GM23338 (cell line): ENCODE measurements around the gene THRB. TPM values are rescaled to one million over a fixed set of nuclear protein-coding genes. Genes with fewer than 3 reads are reported as not detected.

ENCODE experiments used
- ATAC-seq: fragments of 200-7000 bp; cut with Tn5 transposase; 3 replicates; pipeline ENCODE4 v1.9.1; 2020
- DNase-seq: peaks from one replicate; pipeline ENCODE4 v3.0.0-alpha.2; 2015; ENCODE audit warnings: low spot score
- H2AFZ ChIP-seq: fragments of 200-600 bp; sonication (generic); 2 replicates; pipeline ENCODE4 v1.8.0; 2016; ENCODE audit warnings: antibody characterized with exemption, mild to moderate bottlenecking, moderate library complexity
- H3F3A ChIP-seq: fragments of 200-600 bp; sonication (generic); replicated peaks from 2 replicates; pipeline ENCODE4 v1.8.0; 2017; ENCODE audit warnings: antibody characterized with exemption, mixed run types, low read depth
- H3K27ac ChIP-seq: fragments of 200-600 bp; sonication (generic); 2 replicates; pipeline ENCODE4 v1.6.1; 2016; ENCODE audit warnings: low read depth
- H3K27me3 ChIP-seq: fragments of 200-600 bp; sonication (generic); 2 replicates; pipeline ENCODE4 v1.8.0; 2016; ENCODE audit warnings: mild to moderate bottlenecking, mixed run types, moderate library complexity; ENCODE audit not compliant: insufficient read depth
- H3K36me3 ChIP-seq: fragments of 200-600 bp; sonication (generic); 2 replicates; pipeline ENCODE4 v1.8.0; 2016; ENCODE audit warnings: mild to moderate bottlenecking; ENCODE audit not compliant: insufficient read depth
- H3K4me1 ChIP-seq: fragments of 200-600 bp; sonication (generic); 2 replicates; pipeline ENCODE4 v1.8.0; 2016; ENCODE audit warnings: mild to moderate bottlenecking, moderate library complexity; ENCODE audit not compliant: insufficient read depth
- H3K4me2 ChIP-seq: fragments of 200-600 bp; sonication (generic); 2 replicates; pipeline ENCODE4 v1.7.1; 2017; ENCODE audit warnings: mixed run types
- H3K4me3 ChIP-seq: fragments of 200-600 bp; sonication (generic); 2 replicates; pipeline ENCODE4 v1.6.1; 2016; ENCODE audit warnings: mixed run types
- H3K79me2 ChIP-seq: fragments of 200-600 bp; sonication (generic); replicated peaks from 2 replicates; pipeline ENCODE4 v1.8.0; 2017; ENCODE audit warnings: mild to moderate bottlenecking; ENCODE audit not compliant: insufficient read depth
- H3K9me2 ChIP-seq: fragments of 200-600 bp; sonication (generic); 2 replicates; pipeline ENCODE4 v1.8.0; 2017; ENCODE audit not compliant: insufficient read depth
- H4K20me1 ChIP-seq: fragments of 200-600 bp; sonication (generic); replicated peaks from 2 replicates; pipeline ENCODE4 v1.8.0; 2017; ENCODE audit warnings: mild to moderate bottlenecking; ENCODE audit not compliant: insufficient read depth
- H3K27ac Mint-ChIP-seq: 2 replicates; pipeline ENCODE4 v1.8.0; 2020; ENCODE audit warnings: inconsistent platforms, mild to moderate bottlenecking, moderate library complexity, mixed read lengths
- H3K27me3 Mint-ChIP-seq: 3 replicates; pipeline ENCODE4 v1.8.0; 2022; ENCODE audit warnings: low read depth, mild to moderate bottlenecking, moderate library complexity, mixed read lengths, inconsistent platforms; ENCODE audit not compliant: insufficient read depth, poor library complexity
- H3K36me3 Mint-ChIP-seq: 3 replicates; pipeline ENCODE4 v1.8.0; 2021; ENCODE audit warnings: low read depth, mild to moderate bottlenecking, inconsistent platforms, moderate library complexity, mixed read lengths
- H3K4me1 Mint-ChIP-seq: 3 replicates; pipeline ENCODE4 v1.8.0; 2020; ENCODE audit warnings: mild to moderate bottlenecking, inconsistent platforms, mixed read lengths
- H3K4me3 Mint-ChIP-seq: 3 replicates; pipeline ENCODE4 v1.8.0; 2021; ENCODE audit warnings: moderate library complexity, mild to moderate bottlenecking, inconsistent platforms, mixed read lengths
- H3K9me3 Mint-ChIP-seq: 3 replicates; pipeline ENCODE4 v1.8.0; 2020; ENCODE audit warnings: moderate library complexity, mild to moderate bottlenecking, inconsistent platforms, mixed read lengths
- EZH2 ChIP-seq: fragments of 200-600 bp; sonication (generic); IDR thresholded peaks from one replicate; pipeline ENCODE4 v1.8.0; 2017; ENCODE audit warnings: antibody characterized with exemption, mild to moderate bottlenecking, low read depth; ENCODE audit not compliant: unreplicated experiment
- JUNB ChIP-seq: IDR thresholded peaks from one replicate; pipeline ENCODE4 v1.6.1; 2016; ENCODE audit warnings: antibody characterized with exemption; ENCODE audit not compliant: unreplicated experiment
- POLR2AphosphoS5 ChIP-seq: IDR thresholded peaks from 2 replicates; pipeline ENCODE4 v1.6.1; 2016; ENCODE audit warnings: antibody characterized with exemption, low read depth
- REST ChIP-seq: IDR thresholded peaks from one replicate; pipeline ENCODE4 v1.6.1; 2018; ENCODE audit warnings: antibody characterized with exemption; ENCODE audit not compliant: unreplicated experiment
- ZNF331 ChIP-seq: fragments of 250-450 bp; sonication (Bioruptor Pico); IDR thresholded peaks from 2 replicates; pipeline ENCODE4 v1.5.0; 2020; ENCODE audit warnings: low read depth, mild to moderate bottlenecking, moderate library complexity
- polyA plus RNA-seq: library from polyadenylated mRNA; unstranded; fragments of >200 nt; fragmentation: Nextera tagmentation; extraction: Ambion mirVana; gene quantifications from 2 replicates; pipeline ENCODE4 v1.2.1, GENCODE V29; 2016
- total RNA-seq: library from RNA; depleted of rRNA; stranded (reverse); fragments of >200 nt; shearing (Covaris generic); gene quantifications from 2 replicates; pipeline ENCODE4 v1.2.3, GENCODE V29; 2014
- TF ChIP-seq, protein P1 (sequence below): IDR thresholded peaks from 2 replicates; pipeline ENCODE4 v1.6.1; 2016; ENCODE audit warnings: antibody characterized with exemption

The THRB gene
- total and polyA plus RNA-seq, 2 experiments from 2014 or later: 1.7 to 3.2 TPM

- no peak for TF ChIP-seq REST
Measured at GRCh38 chr3:24520976-24521419, 26.3 kb upstream of the THRB start (continued).

DNA sequence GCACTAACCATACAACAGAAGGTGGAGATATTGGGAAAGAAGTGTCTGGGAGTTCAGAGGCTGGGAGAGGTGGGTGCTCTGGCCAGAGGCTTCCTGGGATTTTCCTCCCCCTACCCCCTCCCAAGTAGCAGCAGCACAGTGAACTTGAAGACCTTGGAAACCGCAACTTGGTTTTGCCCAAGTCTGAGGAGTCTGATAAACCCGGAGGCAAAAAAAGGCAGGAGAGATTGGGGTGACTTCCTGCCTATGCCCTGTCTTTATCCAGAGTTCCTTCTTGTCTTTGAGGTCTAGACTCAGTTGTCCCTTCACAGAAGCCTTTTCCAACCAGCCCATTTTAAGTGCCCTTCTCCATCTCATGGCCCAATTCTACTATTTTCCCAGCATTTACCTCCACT, 25.4 kb upstream of the THRB start:
- Mint-ChIP-seq H3K4me3 (no peak overlapping the region), H3K9me3 (no peaks in the 10 kb centered on the region), H3K36me3 (no peaks in the 10 kb centered on the region; the same call in 2 of the 3 replicates), H3K27ac (no peak overlapping the region), H3K4me1 (peaks cover 33% of the 10 kb centered on the region), H3K27me3 (peaks cover 41% of the 10 kb centered on the region)
- Histone ChIP-seq H3K4me1 (peaks cover 31% of the 10 kb centered on the region), H3K36me3 (no peaks in the 10 kb centered on the region), H3K4me2 (peak overlapping the region; percentile 31; the same call in 1 of the 2 replicates), H3K79me2 (no peaks in the 10 kb centered on the region), H3K27ac (no peak overlapping the region), H2AFZ (no peak overlapping the region), H3K4me3 (no peak overlapping the region), H3K27me3 (peaks cover 71% of the 10 kb centered on the region), H3K9me2 (no peaks in the 10 kb centered on the region), H3F3A (no peaks in the 10 kb centered on the region), H4K20me1 (peaks cover 6% of the 10 kb centered on the region; the same call in 1 of the 2 replicates)
- no peak for DNase-seq
- ATAC-seq: no peak
- TF ChIP-seq JUNB (no peak), REST (no peak), EZH2 (no peak), POLR2AphosphoS5 (no peak), ZNF331 (no peak)
- TF ChIP-seq, protein P1, sequence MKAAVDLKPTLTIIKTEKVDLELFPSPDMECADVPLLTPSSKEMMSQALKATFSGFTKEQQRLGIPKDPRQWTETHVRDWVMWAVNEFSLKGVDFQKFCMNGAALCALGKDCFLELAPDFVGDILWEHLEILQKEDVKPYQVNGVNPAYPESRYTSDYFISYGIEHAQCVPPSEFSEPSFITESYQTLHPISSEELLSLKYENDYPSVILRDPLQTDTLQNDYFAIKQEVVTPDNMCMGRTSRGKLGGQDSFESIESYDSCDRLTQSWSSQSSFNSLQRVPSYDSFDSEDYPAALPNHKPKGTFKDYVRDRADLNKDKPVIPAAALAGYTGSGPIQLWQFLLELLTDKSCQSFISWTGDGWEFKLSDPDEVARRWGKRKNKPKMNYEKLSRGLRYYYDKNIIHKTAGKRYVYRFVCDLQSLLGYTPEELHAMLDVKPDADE: no peak
